GM18951 (cell line): ENCODE results near the gene BRWD1.

Experiments used
- POLR2A ChIP-seq: IDR thresholded peaks from 4 replicates; pipeline ENCODE4 v1.6.1; 2011; ENCODE audit warnings: mild to moderate bottlenecking; ENCODE audit not compliant: insufficient read length, insufficient read depth; ENCODE audit errors: extremely low read depth
- in situ Hi-C: fragments of 300-500 bp; cut with MboI; formaldehyde crosslinking; loops from one replicate; pipeline ENCODE4 v1.12.0; 2022; ENCODE audit warnings: low sequenced_read_pairs, mixed read lengths, inconsistent platforms; ENCODE audit not compliant: unreplicated experiment

Gene BRWD1

GRCh38 chr21:39313571-39314142, at the start of gene BRWD1:
TSS of gene BRWD1 (minus strand) at chr21:39313632. CDS start at chr21:39313491, 141 bp downstream.
- in situ Hi-C loops = no loop called here

GRCh38 chr21:39362733-39363132, 49.3 kb upstream of the BRWD1 start:
- TF ChIP-seq POLR2A = no peak
- in situ Hi-C loops = no loop called here

More at GRCh38 chr21:39313571-39314142, at the start of gene BRWD1:
- peak; percentile 84 for TF ChIP-seq POLR2A

GRCh38 chr21:39359382-39359781, 46.0 kb upstream of the BRWD1 start:
- in situ Hi-C loops = no loop called here
- no peak for TF ChIP-seq POLR2A

DNA sequence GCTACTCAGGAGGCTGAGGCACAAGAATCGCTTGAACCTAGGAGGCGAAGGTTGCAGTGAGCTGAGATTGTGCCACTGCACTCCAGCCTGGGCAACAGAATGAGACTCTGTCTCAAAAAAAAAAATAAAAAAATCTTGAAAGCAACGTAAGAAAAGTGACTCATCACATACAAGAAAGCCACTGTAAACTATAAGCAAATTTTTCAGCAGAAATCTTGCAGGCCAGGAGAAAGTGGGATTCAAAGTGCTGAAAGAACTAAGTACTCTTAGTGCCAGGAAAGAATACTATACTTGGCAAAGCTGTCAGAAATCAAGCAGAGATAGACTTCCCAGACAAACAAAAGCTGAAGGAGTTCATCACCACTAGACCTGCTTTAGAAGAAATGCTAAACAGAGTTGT, 39.9 kb upstream of the BRWD1 start:
- TF ChIP-seq POLR2A = no peak
- in situ Hi-C loops = no loop called here

GRCh38 chr21:39350094-39351005, 36.9 kb upstream of the BRWD1 start:
- in situ Hi-C loops = no loop called here
- TF ChIP-seq POLR2A = no peak

- in situ Hi-C loops = no loop called here
- peak; percentile 73 for TF ChIP-seq POLR2A
These were observed 36.0 kb upstream of the BRWD1 start for GRCh38 chr21:39349211-39350093.

GRCh38 chr21:39348355-39349210, 35.2 kb upstream of the BRWD1 start, which contains the start of gene HMGN1:
TSS of gene HMGN1 (minus strand) at chr21:39349088. CDS start at chr21:39348917, 171 bp downstream.
- TF ChIP-seq POLR2A = peak; percentile 68
- in situ Hi-C loops = no loop called here

- in situ Hi-C loops = no loop called here
- no peak for TF ChIP-seq POLR2A
These were observed 34.6 kb upstream of the BRWD1 start for GRCh38 chr21:39348040-39348354.

DNA sequence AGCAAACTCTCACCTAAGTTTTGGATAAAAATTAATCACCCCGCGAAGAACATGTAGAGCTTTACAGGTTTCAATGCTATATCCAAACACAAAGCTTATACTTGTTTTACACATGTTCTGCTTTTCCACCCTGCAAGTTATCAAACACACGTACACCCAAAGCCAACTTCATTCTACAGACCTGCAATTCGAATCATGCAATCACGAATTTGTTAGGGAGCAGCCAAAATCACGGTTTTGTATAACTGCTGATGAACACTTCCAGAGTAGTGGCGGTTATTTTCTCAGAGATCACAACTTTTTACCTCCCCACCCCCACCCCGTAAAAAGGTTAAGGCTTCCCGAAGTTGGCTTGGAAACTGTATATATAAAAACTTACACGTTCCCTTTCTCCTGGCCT, 34.1 kb upstream of the BRWD1 start:
- no peak for TF ChIP-seq POLR2A
- in situ Hi-C loops = no loop called here

GRCh38 chr21:39346671-39347331, 33.4 kb upstream of the BRWD1 start:
- in situ Hi-C loops = no loop called here

DNA sequence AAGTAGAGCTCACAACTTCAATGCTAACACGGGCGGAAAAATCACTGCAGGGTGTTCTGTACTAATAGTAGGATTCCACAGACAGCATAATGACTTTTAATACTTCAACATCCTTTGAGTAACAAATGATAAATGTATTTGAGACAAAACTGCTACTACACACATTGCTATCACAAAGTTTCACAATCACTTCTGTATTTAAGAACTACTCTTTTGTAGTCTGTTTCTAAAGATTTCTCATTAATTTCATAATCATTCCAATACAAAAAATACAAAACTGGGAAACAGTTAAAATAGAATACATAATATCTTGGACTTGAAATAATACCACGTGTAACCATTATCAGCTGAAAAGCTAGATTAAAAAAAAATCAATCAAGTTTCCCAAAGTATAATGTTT, 32.8 kb upstream of the BRWD1 start:
- in situ Hi-C loops = no loop called here
- no peak for TF ChIP-seq POLR2A

More at GRCh38 chr21:39346671-39347331, 33.4 kb upstream of the BRWD1 start:
- no peak for TF ChIP-seq POLR2A

DNA sequence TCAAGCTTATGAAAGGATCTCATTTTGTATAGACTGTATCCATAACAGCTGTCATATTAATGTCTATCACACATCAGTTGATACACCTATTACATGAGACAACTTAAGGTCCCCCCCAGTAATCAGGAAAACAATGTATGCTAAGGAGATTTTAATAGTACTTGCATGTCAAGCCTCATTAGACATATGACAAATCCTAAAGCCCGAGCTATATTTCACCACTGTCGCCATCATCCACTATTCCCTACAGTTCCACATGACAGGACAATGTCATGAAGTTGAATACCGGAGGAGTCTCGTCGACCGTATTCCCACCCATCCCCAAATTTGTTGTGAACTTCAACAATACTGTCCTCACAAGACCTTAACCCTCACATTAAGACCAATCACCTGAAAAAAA, 32.0 kb upstream of the BRWD1 start:
- no peak for TF ChIP-seq POLR2A
- in situ Hi-C loops = no loop called here
